Thyroid gland (tissue), 4 donors: Measurements from ENCODE around the gene NPPB. TPM values are rescaled to one million over a fixed set of nuclear protein-coding genes. Genes with fewer than 3 reads are reported as not detected.

Experiments used
- DNase-seq, 2 donors: peaks; one replicate each; pipeline ENCODE4 v3.0.0-alpha.2; 2019
- H3K27ac ChIP-seq, 3 donors: fragments of 200-600 bp; sonication (generic); 1 replicate in 2 of 3; 2 replicates in 1 of 3; pipeline ENCODE4 v1.5.1; 2016 to 2019; ENCODE audit warnings: mild to moderate bottlenecking in 1 of 3, moderate library complexity in 1 of 3
- H3K27me3 ChIP-seq: fragments of 200-600 bp; sonication (generic); one replicate; pipeline ENCODE4 v1.5.1; 2019
- H3K36me3 ChIP-seq, 2 donors: fragments of 200-600 bp; sonication (generic); one replicate each; pipeline ENCODE4 v1.5.1; 2016 to 2019
- H3K4me1 ChIP-seq, 2 donors: fragments of 200-600 bp; sonication (generic); one replicate each; pipeline ENCODE4 v1.5.1; 2017 to 2019
- H3K4me3 ChIP-seq, 3 donors: fragments of 200-600 bp; sonication (generic); replicated peaks in 1 of 3; 1 replicate in 2 of 3; 2 replicates in 1 of 3; pipeline ENCODE4 v1.5.1; 2016; ENCODE audit warnings: mild to moderate bottlenecking in 1 of 3
- H3K9me3 ChIP-seq: fragments of 200-600 bp; sonication (generic); one replicate; pipeline ENCODE4 v1.5.1; 2017
- CTCF ChIP-seq, 6 experiments: fragments of 200-600 bp in 3 of 6; fragments of 450-650 bp in 3 of 6; sonication (generic) in 3 of 6; IDR thresholded peaks; one replicate each; pipeline ENCODE4 v1.5.1; 2016 to 2019; ENCODE audit warnings: antibody characterized with exemption in 6 of 6, mild to moderate bottlenecking in 2 of 6, inconsistent platforms in 1 of 6, moderate library complexity in 1 of 6
- POLR2A ChIP-seq, 2 donors: fragments of 450-650 bp; IDR thresholded peaks; one replicate each; pipeline ENCODE4 v1.6.1; 2017; ENCODE audit warnings: antibody characterized with exemption in 2 of 2, mild to moderate bottlenecking in 2 of 2, moderate library complexity in 1 of 2
- WGBS, 2 donors: methylation state at CpG; one replicate each; pipeline ENCODE4 v1.1.5; 2017; 5-methylcytosine and 5-hydroxymethylcytosine counted together
- intact Hi-C: fragments of 100-400 bp; cut with DNase I; formaldehyde crosslinking; loops from one replicate; pipeline ENCODE4 v1.15.1; 2023
- total RNA-seq, 4 donors: library from RNA; depleted of rRNA; stranded (reverse); fragments of >200 nt; gene quantifications; one replicate each; pipeline ENCODE4 v1.2.3, GENCODE V29; 2016

The NPPB gene
- total RNA-seq, 4 donors from 2014 or later: not detected

DNA sequence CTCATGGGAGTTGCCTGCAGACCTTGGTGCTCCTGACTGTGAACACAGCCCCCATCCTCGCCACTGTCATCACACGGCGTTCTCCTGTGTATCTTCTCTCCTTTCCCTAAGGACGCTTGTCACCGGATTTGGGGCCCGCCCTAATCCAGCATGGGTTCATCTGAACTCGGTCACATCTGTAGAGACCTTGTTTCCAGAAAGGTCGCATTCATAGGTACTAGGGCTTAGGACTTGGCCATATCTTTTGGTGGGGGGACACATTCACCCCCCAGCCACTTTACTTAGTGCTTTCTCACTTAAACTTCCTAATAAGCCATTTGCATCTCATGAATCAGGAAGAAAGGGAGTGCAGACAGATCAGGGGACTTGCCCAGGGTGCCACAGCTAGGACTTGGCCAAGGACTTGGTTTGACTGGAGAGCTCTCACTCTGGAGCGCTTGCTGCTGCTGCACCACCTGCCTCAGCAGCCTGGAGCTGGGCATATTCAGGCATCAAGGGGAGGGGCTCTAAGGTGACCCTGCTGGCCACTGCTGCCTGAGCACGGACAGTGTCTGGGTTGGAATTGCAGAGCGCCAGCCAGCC, 20.9 kb downstream of the NPPB start:
- H3K36me3 ChIP-seq: peaks cover 85 to 90% of the 10 kb centered on the region in 2 donors
- intact Hi-C loops: loop anchor here (5.0 kb wide), 1 partner anchor 54 kb away; no protein-coding TSS in a partner anchor

GRCh38 chr1:11836955-11837766, 21.6 kb downstream of the NPPB start:
- DNase-seq: no peak
- 89 to 90% methylated on average over 33 to 35 of the region's 36 CpGs for WGBS, 2 donors
- no peak overlapping the region for H3K4me3 ChIP-seq
- peaks cover 79 to 88% of the 10 kb centered on the region in 2 donors for H3K36me3 ChIP-seq
- TF ChIP-seq POLR2A (IDR thresholded peaks at IDR 0.05) (no peak), CTCF (IDR thresholded peaks at IDR 0.05) (no peak)
- H3K27ac ChIP-seq: no peak overlapping the region
- no peaks in the 10 kb centered on the region for H3K4me1 ChIP-seq
- no peaks in the 10 kb centered on the region for H3K9me3 ChIP-seq
- no peaks in the 10 kb centered on the region for H3K27me3 ChIP-seq
- intact Hi-C loops: loop anchor here (5.0 kb wide), 1 partner anchor 55 kb away; no protein-coding TSS in a partner anchor

More for the DNA sequence above, 20.9 kb downstream of the NPPB start:
- TF ChIP-seq CTCF (IDR thresholded peaks at IDR 0.05) (no peak), POLR2A (IDR thresholded peaks at IDR 0.05) (no peak)
- Histone ChIP-seq H3K9me3 (no peaks in the 10 kb centered on the region), H3K27ac (no peak overlapping the region), H3K4me1 (no peaks in the 10 kb centered on the region), H3K27me3 (no peaks in the 10 kb centered on the region), H3K4me3 (no peak overlapping the region)
- no peak for DNase-seq
- 88 to 90% methylated on average over 9 to 10 of the region's 11 CpGs for WGBS, 2 donors

DNA sequence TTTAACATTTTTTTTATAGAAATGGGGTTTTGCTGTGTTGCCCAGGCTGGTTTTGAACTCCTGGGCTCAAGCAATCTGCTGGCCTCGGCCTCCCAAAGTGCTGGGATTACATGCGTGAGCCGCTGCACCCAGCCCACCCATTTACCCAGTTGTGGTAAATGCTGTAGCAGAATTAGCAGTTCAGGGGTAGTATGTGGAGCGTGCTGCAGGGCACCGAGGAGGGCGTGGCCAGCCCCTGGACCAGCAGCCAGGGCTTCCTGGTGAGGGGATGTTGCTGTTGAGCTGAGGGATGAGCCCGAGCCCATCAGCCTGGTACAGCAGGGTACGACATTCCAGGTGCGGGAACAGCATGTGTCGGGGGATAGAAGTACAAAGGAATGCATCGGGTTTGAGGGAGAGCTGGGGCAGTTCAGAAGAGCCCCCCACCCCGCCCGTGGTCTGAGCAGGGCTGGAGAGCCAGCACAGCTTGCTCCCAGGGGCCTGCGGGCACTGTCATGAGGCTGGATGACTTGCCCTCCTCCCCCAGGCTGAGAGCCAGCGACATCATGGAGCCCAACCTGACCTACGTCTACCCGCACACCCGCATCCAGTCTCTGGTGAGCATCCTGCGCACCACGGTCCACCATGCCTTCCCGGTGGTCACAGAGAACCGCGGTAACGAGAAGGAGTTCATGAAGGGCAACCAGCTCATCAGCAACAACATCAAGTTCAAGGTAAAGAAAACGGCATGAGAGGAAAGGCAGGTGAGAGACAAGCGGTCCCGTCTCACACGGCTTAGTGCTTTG, 23.1 kb downstream of the NPPB start:
- no peak for DNase-seq
- intact Hi-C loops: loop anchor here (5.0 kb wide), 1 partner anchor 57 kb away; no protein-coding TSS in a partner anchor
- no peaks in the 10 kb centered on the region for H3K27me3 ChIP-seq
- H3K36me3 ChIP-seq: peaks cover 66 to 81% of the 10 kb centered on the region in 2 donors
- no peak overlapping the region for H3K4me3 ChIP-seq
- TF ChIP-seq CTCF (IDR thresholded peaks at IDR 0.05): no peak
- TF ChIP-seq POLR2A (IDR thresholded peaks at IDR 0.05): no peak
- no peaks in the 10 kb centered on the region for H3K9me3 ChIP-seq
- no peak overlapping the region for H3K27ac ChIP-seq
- WGBS, 2 donors: 95 to 96% methylated on average over 28 of the region's 28 CpGs
- no peaks in the 10 kb centered on the region for H3K4me1 ChIP-seq

GRCh38 chr1:11833900-11834299, 24.8 kb downstream of the NPPB start:
- no peak for TF ChIP-seq POLR2A (IDR thresholded peaks at IDR 0.05)
- no peak for TF ChIP-seq CTCF (IDR thresholded peaks at IDR 0.05)
- DNase-seq: no peak
- Histone ChIP-seq H3K27me3 (no peaks in the 10 kb centered on the region), H3K27ac (no peak overlapping the region), H3K36me3 (peaks cover 54 to 81% of the 10 kb centered on the region in 2 donors), H3K9me3 (no peaks in the 10 kb centered on the region), H3K4me1 (no peaks in the 10 kb centered on the region), H3K4me3 (no peak overlapping the region)
- WGBS, 2 donors: 95 to 96% methylated on average over 13 of the region's 13 CpGs
- intact Hi-C loops: no loop called here
